DMS53 (cell line): ENCODE data around the gene HS2ST1.
"Not testable (repeated sequence)": the region's sequence is repeated elsewhere in the genome, so short reads cannot be mapped to it uniquely, and the experiment has no call there.

ENCODE experiments used
- DNase-seq: peaks from one replicate; lab custom pipeline; 2025; lab: John Stamatoyannopoulos, UW

Gene HS2ST1

GRCh38 chr1:86925742-86926141 is 11.3 kb downstream of the HS2ST1 start:
- DNase-seq, result no peak

- no peak for DNase-seq
Measured at GRCh38 chr1:86926883-86927282, 12.4 kb downstream of the HS2ST1 start.

DNA sequence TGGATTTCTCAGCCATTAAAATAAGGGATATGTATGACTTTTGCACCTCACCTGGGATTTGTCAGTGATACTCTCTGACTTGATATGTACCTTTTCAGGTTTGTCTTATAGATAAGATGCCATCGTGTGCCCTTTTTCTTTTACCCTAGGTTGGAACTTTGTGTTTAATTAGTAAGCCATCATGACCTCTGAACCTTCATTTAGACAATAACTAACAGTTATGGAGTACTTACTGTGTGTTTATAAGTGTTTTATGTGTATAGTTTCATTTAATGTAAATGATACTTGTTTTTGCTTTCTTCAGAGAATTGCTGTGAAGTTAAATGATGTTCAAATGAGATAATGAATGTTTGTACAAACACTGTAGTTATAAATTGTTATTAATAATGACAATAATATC is 14.4 kb downstream of the HS2ST1 start:
- no peak for DNase-seq

DNA sequence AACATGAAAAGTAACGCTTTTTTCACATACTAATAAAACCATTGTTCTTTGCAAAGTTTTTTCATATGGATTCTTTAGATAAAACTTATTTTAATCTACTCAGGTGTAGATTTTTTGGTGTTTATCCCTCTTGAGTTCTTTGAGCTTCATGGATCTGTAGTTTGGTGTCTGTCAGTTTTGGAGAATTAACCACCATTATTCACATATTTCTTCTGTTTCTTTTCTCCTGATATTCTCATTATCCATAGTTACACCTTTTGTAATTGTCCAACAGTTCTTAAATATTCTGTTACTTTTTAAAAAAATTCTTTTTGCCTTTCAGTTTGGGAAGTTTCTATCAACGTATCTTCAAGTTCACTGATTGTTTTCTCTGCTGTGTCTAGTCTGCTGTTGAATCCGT is 18.6 kb downstream of the HS2ST1 start:
- DNase-seq, result no peak

DNA sequence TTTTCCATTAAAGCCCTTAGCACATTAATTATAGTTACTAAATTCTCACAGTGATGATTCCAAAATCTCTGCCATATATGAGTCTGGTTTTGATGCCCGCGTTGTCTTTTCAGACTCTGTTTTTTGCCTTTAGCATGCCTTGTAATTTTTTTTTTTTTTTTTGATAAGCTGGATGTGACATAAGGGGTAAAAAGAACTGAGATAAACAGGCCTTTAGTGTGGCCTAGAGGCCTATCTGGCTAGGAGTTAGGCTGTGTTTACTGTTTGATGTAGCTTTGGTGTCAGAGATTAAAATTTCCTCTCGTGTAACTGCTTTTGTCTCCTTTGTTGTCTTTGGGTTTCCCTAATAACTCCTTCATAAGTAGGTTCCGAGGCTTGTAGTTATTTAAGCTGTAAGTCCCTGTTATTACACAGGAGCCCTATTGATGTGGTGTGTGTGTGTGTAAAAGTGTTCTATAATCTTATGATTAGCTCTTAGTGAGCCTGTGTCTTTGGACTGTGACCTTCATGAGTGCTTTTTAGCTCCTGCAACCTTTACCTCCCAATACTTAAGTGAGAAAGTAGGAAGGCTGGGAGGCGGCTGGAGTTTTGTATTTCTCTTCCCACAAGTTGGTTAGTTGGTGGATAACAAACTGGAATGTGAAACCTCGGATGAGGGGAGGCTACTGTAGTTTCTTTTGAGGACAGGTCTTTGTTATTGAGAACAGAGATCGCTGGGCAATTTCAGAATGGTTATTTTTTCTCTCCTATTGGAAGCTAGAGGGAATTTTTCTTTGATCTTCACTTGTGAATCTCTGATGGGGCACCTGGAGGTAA is 19.3 kb downstream of the HS2ST1 start:
- DNase-seq, result no peak

GRCh38 chr1:86938450-86938849 is 24.0 kb downstream of the HS2ST1 start:
- DNase-seq, result no peak

DNA sequence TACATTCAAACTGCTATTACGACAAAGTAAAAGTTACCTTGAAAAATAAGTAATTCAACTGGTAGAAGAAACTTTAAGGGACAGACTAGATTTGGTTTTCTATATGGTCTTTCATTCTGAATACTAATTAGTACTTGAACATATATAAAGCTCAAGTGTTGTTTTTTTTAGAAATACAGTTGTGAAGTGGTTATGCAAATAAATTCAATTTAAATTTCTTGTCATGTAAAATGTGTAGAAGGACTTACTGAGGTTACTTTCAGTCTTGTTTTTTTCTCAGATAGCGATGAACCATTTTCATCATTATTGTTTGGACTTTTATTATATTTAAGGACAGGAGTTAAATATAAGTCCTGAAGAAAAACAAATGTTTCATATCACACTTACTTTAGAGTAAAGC is 24.4 kb downstream of the HS2ST1 start:
- no peak for DNase-seq

- no peak for DNase-seq
Measured at GRCh38 chr1:86939406-86939805, 25.0 kb downstream of the HS2ST1 start.

GRCh38 chr1:86940599-86940998 is 26.2 kb downstream of the HS2ST1 start:
- DNase-seq, result no peak

DNA sequence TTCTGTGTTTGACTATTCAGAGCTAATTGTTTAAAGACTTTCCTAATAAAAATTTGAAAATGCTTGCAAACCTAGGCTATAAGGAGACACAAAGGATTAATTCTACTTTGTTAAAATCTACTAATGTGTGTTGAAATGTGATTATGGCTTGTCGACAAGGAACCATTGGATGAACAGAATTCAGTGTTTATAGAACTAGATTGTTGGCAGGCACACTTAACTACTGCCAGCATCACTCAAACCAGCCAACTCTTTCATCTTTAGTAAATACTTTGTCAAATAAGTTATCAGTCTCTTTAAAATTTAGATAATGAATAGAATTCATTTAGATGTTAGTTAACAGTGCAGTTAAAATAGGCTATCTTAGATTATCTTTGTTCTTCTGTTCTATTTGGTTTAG is 27.6 kb downstream of the HS2ST1 start:
- DNase-seq, result no peak

GRCh38 chr1:86942743-86943142 is 28.3 kb downstream of the HS2ST1 start:
- no peak for DNase-seq

DNA sequence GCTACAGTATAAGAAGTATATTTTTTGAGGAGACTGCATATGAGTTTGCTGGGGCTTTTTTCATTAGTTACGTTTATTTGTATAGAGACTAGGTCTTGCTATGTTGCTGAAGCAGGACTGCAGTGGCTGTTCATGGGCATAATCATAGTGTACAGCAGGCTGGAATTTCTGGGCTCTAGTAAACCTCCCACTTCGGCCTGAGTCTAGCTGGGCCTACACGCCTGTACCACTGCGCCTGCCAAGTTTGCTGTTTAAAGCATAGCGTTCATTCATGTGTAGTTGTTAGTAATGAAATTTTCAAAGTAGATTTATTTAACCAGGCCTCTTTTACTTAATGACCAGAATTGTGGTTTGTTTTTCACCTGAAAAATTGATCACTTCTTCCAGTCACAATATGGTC is 33.8 kb downstream of the HS2ST1 start:
- no peak for DNase-seq

DNA sequence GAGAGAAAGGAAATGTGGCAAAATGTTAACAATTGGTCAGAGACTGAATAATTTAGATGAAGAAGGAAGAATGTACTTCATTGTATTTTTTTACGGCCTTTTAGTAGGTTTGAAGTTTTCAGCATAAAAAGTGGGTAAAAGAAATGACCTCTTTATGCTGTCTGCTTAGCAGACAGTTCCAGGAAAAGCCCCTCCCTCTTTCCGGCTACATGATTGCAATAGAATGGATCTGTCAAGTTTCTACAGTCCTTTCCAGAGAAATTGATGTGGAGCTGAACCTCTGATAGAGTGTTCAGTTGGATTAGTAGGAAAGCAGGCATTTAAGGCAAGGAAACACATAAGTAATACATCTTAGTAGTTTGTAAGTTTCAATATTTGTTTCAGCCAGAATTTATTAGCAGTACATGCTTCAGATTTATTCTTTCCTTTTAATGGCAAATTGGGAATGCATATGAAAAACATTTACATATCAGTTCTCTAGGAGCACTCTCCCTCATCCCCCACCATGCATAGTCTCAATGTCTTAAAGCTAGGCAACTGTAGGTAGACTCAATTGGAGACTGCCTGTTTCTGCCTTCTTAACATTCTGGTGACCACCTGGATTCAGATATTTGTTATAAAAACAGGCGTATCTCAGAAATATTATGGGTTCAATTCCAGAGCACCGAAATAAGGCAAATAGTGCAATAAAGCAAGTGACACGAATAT is 36.4 kb downstream of the HS2ST1 start:
- no peak for DNase-seq

DNA sequence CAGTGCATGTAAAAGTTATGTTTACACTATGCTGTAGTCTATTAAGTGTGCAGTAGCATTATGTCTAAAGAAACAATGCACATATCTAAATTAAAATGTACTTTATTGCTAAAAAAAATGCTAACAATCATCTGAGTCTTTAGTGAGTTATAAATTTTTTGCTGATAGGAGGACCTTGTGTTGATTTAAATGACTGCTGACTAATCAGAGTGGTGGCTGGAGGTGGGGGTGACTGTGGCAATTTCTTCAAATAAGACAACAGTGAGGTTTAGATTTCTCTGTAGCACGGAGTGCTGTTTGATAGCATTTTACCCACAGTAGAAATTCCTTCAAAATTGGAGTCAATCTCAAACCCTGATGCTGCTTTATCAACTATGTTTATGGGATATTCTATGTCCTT is 37.0 kb downstream of the HS2ST1 start:
- no peak for DNase-seq

DNA sequence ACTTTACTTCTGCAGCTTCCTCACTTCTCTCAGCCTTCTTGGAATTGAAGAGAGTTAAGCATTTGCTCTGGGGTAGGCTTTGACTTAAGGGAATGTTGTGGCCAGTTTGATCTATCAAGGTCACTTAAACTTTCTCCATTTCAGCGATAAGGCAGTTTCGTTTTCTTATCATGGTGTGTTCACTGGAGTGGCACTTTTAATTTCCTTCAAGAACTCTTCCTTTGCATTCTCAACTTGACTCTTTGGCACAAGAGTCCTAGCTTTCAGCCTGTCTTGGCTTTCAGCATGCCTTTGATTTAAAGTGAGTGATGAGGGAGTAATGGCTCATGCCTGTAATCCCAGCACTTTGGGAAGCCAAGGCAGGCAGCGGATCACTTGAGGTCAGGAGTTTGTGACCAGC is 38.7 kb downstream of the HS2ST1 start:
- no peak for DNase-seq

DNA sequence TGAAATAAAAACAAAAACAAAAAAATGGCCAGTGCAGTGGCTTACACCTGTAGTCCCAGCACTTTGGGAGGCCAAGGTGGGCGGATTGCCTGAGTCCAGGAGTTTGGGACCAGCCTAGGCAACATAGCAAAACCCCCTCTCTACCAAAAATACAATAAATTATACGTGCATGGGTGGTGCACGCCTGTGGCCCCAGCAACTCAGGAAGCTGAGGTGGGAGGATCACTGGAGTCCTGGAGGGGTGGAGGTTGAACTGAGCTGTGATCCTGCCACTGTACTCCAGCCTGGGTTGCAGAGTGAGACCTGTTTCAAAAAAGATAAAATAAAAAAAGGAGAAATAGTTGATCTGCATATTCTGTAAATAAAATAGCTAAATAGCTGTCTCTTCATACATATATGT is 41.2 kb downstream of the HS2ST1 start:
- no peak for DNase-seq

GRCh38 chr1:86956221-86956620 is 41.8 kb downstream of the HS2ST1 start:
- no peak for DNase-seq

GRCh38 chr1:86957221-86957620 is 42.8 kb downstream of the HS2ST1 start:
- DNase-seq, result no peak

DNA sequence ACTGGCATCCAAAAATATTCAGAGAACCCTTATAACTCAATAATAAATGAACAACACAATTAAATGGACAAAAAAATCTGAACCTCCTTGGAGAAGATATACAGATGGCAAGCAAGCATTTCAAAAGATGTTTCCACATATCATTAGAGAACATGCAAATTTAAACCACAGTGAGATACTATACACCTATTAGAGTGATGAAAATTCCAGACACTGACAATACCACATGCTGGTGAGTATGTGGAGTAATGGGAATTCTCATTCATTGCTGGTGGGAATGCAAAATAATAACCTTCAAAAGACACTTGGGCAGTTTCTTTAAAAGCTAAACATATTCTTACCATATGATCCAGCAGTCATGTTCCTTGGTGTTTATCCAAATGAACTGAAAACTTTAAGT is 46.1 kb downstream of the HS2ST1 start:
- no peak for DNase-seq

- not testable (repeated sequence) for DNase-seq
Measured at GRCh38 chr1:86963841-86964240, 49.4 kb downstream of the HS2ST1 start.

GRCh38 chr1:86965012-86965826 is 50.8 kb downstream of the HS2ST1 start:
- DNase-seq, result peak; percentile 58

GRCh38 chr1:86965827-86966182 is 51.4 kb downstream of the HS2ST1 start:
- DNase-seq, result no peak

- DNase-seq, result no peak
Measured at GRCh38 chr1:86970938-86971337, 56.5 kb downstream of the HS2ST1 start.
